Esophagus squamous epithelium (tissue), 5 donors: ENCODE data around the gene CLPTM1L. TPM values are rescaled to one million over a fixed set of nuclear protein-coding genes. Genes with fewer than 3 reads are reported as not detected.
"Not testable (repeated sequence)": the region's sequence is repeated elsewhere in the genome, so short reads cannot be mapped to it uniquely, and the experiment has no call there.

Source experiments
- DNase-seq: peaks from one replicate; lab custom pipeline; 2025; lab: John Stamatoyannopoulos, UW
- H3K27ac ChIP-seq, 4 donors: fragments of 200-600 bp; sonication (generic); one replicate each; pipeline ENCODE4 v1.5.1; 2016 to 2019; ENCODE audit warnings: mild to moderate bottlenecking in 1 of 4
- H3K27me3 ChIP-seq, 4 donors: fragments of 200-600 bp; sonication (generic); 1 replicate in 3 of 4; 2 replicates in 1 of 4; pipeline versions ENCODE4 v1.5.1 to v1.6.0; 2017 to 2021; ENCODE audit warnings: antibody characterized with exemption in 1 of 4
- H3K36me3 ChIP-seq, 3 donors: fragments of 200-600 bp; sonication (generic); one replicate each; pipeline ENCODE4 v1.5.1; 2016 to 2019
- H3K4me1 ChIP-seq, 3 donors: fragments of 200-600 bp; sonication (generic); one replicate each; pipeline ENCODE4 v1.5.1; 2017 to 2019
- H3K4me3 ChIP-seq, 4 donors: fragments of 200-600 bp; sonication (generic); 1 replicate in 3 of 4; 2 replicates in 1 of 4; pipeline ENCODE4 v1.5.1; 2016 to 2019; ENCODE audit warnings: mild to moderate bottlenecking in 2 of 4, moderate library complexity in 1 of 4
- H3K9me3 ChIP-seq, 3 donors: fragments of 200-600 bp; sonication (generic); one replicate each; pipeline ENCODE4 v1.5.1; 2016 to 2019
- CTCF ChIP-seq, 6 experiments: fragments of 450-650 bp in 4 of 6; fragments of 200-600 bp in 2 of 6; sonication (generic) in 2 of 6; IDR thresholded peaks; one replicate each; pipeline ENCODE4 v1.5.1; 2016 to 2019; ENCODE audit warnings: antibody characterized with exemption in 6 of 6, mild to moderate bottlenecking in 4 of 6, moderate library complexity in 4 of 6
- POLR2A ChIP-seq, 4 donors: fragments of 450-650 bp; IDR thresholded peaks; one replicate each; pipeline ENCODE4 v1.6.1; 2017; ENCODE audit warnings: antibody characterized with exemption in 4 of 4, mild to moderate bottlenecking in 4 of 4, moderate library complexity in 3 of 4
- WGBS, 2 donors: methylation state at CpG; one replicate each; pipeline ENCODE4 v1.1.5; 2018; 5-methylcytosine and 5-hydroxymethylcytosine counted together
- intact Hi-C: fragments of 100-400 bp; cut with DNase I; formaldehyde crosslinking; loops from one replicate; pipeline ENCODE4 v1.15.0; 2022
- total RNA-seq, 4 donors: library from RNA; depleted of rRNA; stranded (reverse); fragments of >200 nt; gene quantifications; one replicate each; pipeline ENCODE4 v1.1.0, GENCODE V29; 2016
- donor health status: DM: yes; HTN: yes; CAD: no.

The CLPTM1L gene
- total RNA-seq, 4 donors from 2014 or later, result 42.8 to 75.2 (median 65.1) TPM

- no peak for DNase-seq
- WGBS, 2 donors, result 17 to 33% methylated on average over 9 to 17 of the region's 61 CpGs
- Histone ChIP-seq H3K4me3 (peak overlapping the region; percentile 76 to 96 (median 88)), H3K36me3 (peaks cover 13 to 41% (median 14%) of the 10 kb centered on the region in 3 donors), H3K27me3 (no peaks in the 10 kb centered on the region), H3K4me1 (peaks cover 16 to 35% (median 18%) of the 10 kb centered on the region in 3 donors), H3K9me3 (no peaks in the 10 kb centered on the region), H3K27ac (peak overlapping the region; percentile 74 to 93 (median 87))
- no peak for TF ChIP-seq POLR2A (IDR thresholded peaks at IDR 0.05)
- no peak for TF ChIP-seq CTCF (IDR thresholded peaks at IDR 0.05)
- intact Hi-C loops, result no loop called here
Observed at GRCh38 chr5:1343931-1344901, 683 bp downstream of the CLPTM1L start.

- no peaks in the 10 kb centered on the region for H3K9me3 ChIP-seq
- TF ChIP-seq POLR2A (IDR thresholded peaks at IDR 0.05), result no peak
- no peak for TF ChIP-seq CTCF (IDR thresholded peaks at IDR 0.05)
- no peaks in the 10 kb centered on the region for H3K27me3 ChIP-seq
- intact Hi-C loops, result no loop called here
- DNase-seq, result no peak
- WGBS, 2 donors, result 64 to 86% methylated on average over 6 to 7 of the region's 9 CpGs
- H3K4me3 ChIP-seq, result peak overlapping the region in 1 of 4 donors; percentile 96
- peaks cover 15 to 50% (median 18%) of the 10 kb centered on the region in 3 donors for H3K36me3 ChIP-seq
- no peak overlapping the region for H3K27ac ChIP-seq
- H3K4me1 ChIP-seq, result peaks cover 16 to 35% (median 18%) of the 10 kb centered on the region in 3 donors
Observed at GRCh38 chr5:1343315-1343751, 1.6 kb downstream of the CLPTM1L start.

DNA sequence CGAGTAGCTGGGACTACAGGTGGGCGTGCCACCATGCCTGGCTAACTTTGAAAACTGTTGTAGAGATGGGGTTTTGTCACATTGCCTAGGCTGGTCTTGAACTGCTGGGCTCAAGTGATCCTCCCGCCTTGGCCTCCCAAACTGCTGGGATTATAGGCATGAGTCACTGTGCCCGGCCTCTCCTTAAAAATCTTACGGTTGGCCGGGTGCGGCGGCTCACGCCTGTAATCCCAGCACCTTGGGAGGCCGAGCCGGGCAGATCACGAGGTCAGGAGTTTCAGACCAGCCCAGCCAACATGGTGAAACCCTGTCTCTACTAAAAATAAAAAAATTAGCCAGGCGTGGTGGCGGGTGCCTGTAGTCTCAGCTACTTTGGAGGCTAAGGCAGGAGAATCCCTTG lies 2.2 kb downstream of the CLPTM1L start:
- H3K36me3 ChIP-seq, result peaks cover 21 to 56% (median 23%) of the 10 kb centered on the region in 3 donors
- WGBS, 2 donors, result 78 to 86% methylated on average over 3 to 4 of the region's 14 CpGs
- peaks cover 16 to 35% (median 18%) of the 10 kb centered on the region in 3 donors for H3K4me1 ChIP-seq
- intact Hi-C loops, DNase-seq, H3K9me3 ChIP-seq, H3K27me3 ChIP-seq, H3K4me3 ChIP-seq: not testable (repeated sequence)
- peak overlapping the region in 1 of 4 donors; percentile 10 for H3K27ac ChIP-seq

DNA sequence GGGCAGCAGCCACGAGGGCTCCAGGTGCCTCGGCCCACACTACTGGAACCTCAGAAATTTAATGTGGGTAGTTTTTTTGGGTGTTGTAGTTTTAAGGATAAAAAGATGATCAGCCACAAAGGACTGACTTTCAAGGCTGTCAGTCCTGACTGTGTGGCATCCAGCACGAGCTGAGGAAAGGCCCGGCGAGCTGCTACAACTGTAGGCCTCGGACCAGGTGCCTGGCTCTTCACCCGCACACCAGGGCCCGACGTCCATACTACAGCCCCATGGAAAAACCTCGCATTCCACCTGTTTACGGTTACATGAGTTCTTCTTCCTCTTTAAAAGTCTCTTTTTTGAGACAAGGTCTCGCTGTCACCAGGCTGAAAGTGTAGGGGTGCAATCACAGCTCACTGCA lies 2.6 kb downstream of the CLPTM1L start:
- intact Hi-C loops, result no loop called here
- TF ChIP-seq CTCF (IDR thresholded peaks at IDR 0.05), result no peak
- no peak for TF ChIP-seq POLR2A (IDR thresholded peaks at IDR 0.05)
- DNase-seq, result no peak
- H3K27ac ChIP-seq, result peak overlapping the region in 1 of 4 donors; percentile 10
- no peaks in the 10 kb centered on the region for H3K9me3 ChIP-seq
- WGBS, 2 donors, result 94 to 95% methylated on average over 11 to 12 of the region's 12 CpGs
- H3K36me3 ChIP-seq, result peaks cover 23 to 61% (median 26%) of the 10 kb centered on the region in 3 donors
- H3K4me3 ChIP-seq, result no peak overlapping the region
- no peaks in the 10 kb centered on the region for H3K27me3 ChIP-seq
- H3K4me1 ChIP-seq, result peaks cover 16 to 35% (median 18%) of the 10 kb centered on the region in 3 donors

GRCh38 chr5:1341863-1342262 lies 3.0 kb downstream of the CLPTM1L start:
- Histone ChIP-seq H3K4me3 (no peak overlapping the region), H3K36me3 (peaks cover 23 to 65% (median 30%) of the 10 kb centered on the region in 3 donors), H3K4me1 (peaks cover 16 to 35% (median 18%) of the 10 kb centered on the region in 3 donors), H3K27ac (no peak overlapping the region), H3K9me3 (no peaks in the 10 kb centered on the region), H3K27me3 (no peaks in the 10 kb centered on the region)
- intact Hi-C loops, result no loop called here
- WGBS, 2 donors, result 85 to 94% methylated on average over 5 to 12 of the region's 15 CpGs
- no peak for DNase-seq
- TF ChIP-seq CTCF (IDR thresholded peaks at IDR 0.05), result no peak
- no peak for TF ChIP-seq POLR2A (IDR thresholded peaks at IDR 0.05)

GRCh38 chr5:1339818-1340210 lies 5.1 kb downstream of the CLPTM1L start:
- intact Hi-C loops, H3K4me3 ChIP-seq, H3K27me3 ChIP-seq, H3K9me3 ChIP-seq, H3K27ac ChIP-seq, DNase-seq: not testable (repeated sequence)
- WGBS, 2 donors, result 77% methylated on average over 5 of the region's 17 CpGs; no CpG with 5 or more reads in 1 of the 2 donors
- Histone ChIP-seq H3K36me3 (peaks cover 27 to 85% (median 50%) of the 10 kb centered on the region in 3 donors), H3K4me1 (peaks cover 10 to 27% (median 12%) of the 10 kb centered on the region in 3 donors)

DNA sequence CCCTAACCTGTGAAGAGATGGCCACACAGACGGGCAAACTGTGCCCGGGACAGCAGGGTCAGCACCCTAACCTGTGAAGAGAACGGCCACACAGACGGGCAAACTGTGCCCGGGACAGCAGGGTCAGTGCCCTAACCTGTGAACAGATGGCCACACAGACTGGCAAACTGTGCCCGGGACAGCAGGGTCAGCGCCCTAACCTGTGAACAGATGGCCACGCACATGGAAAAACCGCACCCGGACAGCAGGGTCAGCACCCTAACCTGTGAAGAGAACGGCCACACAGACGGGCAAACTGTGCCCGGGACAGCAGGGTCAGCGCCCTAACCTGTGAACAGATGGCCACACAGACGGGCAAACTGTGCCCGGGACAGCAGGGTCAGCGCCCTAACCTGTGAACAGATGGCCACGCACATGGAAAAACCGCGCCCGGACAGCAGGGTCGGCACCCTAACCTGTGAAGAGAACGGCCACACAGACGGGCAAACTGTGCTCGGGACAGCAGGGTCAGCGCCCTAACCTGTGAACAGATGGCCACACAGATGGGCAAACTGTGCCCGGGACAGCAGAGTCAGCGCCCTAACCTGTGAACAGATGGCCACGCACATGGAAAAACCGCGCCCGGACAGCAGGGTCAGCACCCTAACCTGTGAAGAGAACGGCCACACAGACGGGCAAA lies 5.6 kb downstream of the CLPTM1L start:
- DNase-seq, H3K9me3 ChIP-seq, H3K27me3 ChIP-seq, H3K27ac ChIP-seq, H3K4me3 ChIP-seq, intact Hi-C loops: not testable (repeated sequence)
- Histone ChIP-seq H3K4me1 (peaks cover 10 to 26% (median 11%) of the 10 kb centered on the region in 3 donors), H3K36me3 (peaks cover 27 to 91% (median 53%) of the 10 kb centered on the region in 3 donors)
- WGBS, 2 donors, result 75 to 92% methylated on average over 7 to 9 of the region's 34 CpGs
